ENCODE results near the gene SLC7A1.

SLC7A1 gene

GRCh38 chr13:29482504-29482903, 113.0 kb downstream of the SLC7A1 start:
- H3K27me3 ChIP-seq: no peaks in the 10 kb centered on the region
- H3K9me3 ChIP-seq: no peaks in the 10 kb centered on the region
- DNase-seq: no peak
- TF ChIP-seq, protein P1, sequence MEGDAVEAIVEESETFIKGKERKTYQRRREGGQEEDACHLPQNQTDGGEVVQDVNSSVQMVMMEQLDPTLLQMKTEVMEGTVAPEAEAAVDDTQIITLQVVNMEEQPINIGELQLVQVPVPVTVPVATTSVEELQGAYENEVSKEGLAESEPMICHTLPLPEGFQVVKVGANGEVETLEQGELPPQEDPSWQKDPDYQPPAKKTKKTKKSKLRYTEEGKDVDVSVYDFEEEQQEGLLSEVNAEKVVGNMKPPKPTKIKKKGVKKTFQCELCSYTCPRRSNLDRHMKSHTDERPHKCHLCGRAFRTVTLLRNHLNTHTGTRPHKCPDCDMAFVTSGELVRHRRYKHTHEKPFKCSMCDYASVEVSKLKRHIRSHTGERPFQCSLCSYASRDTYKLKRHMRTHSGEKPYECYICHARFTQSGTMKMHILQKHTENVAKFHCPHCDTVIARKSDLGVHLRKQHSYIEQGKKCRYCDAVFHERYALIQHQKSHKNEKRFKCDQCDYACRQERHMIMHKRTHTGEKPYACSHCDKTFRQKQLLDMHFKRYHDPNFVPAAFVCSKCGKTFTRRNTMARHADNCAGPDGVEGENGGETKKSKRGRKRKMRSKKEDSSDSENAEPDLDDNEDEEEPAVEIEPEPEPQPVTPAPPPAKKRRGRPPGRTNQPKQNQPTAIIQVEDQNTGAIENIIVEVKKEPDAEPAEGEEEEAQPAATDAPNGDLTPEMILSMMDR (IDR thresholded peaks at IDR 0.05; ENCODE audit: low read depth, low read length): no peak
- no peak overlapping the region for H3K4me3 ChIP-seq (ENCODE audit: low read depth, low read length)
- no peaks in the 10 kb centered on the region for H3K36me3 ChIP-seq
- H3K4me1 ChIP-seq: peaks cover 27% of the 10 kb centered on the region

DNA sequence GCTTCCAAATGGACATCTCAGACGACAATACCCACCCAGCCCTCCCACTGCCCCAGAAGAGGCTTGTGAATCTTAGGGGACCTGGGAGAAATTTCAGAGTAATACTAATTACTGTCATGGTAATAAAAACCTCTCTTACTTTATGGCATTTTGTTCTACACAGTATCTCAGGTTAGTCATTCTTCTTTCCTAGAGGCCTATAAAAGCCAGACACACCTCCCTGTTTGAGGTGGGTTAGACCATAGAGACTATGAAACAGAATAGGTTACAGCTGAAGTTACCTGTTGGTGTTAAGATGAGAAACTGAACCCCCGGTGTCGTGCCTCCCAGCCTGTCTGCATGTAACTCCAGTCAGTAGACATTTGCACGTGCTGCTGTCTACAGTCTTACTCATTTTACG, 113.9 kb downstream of the SLC7A1 start:
- TF ChIP-seq, protein P1 (IDR thresholded peaks at IDR 0.05; ENCODE audit: low read depth, low read length): no peak
- no peak for DNase-seq
- H3K9me3 ChIP-seq: no peaks in the 10 kb centered on the region
- H3K27me3 ChIP-seq: no peaks in the 10 kb centered on the region
- H3K4me1 ChIP-seq: peaks cover 27% of the 10 kb centered on the region
- no peak overlapping the region for H3K4me3 ChIP-seq (ENCODE audit: low read depth, low read length)
- H3K36me3 ChIP-seq: no peaks in the 10 kb centered on the region

DNA sequence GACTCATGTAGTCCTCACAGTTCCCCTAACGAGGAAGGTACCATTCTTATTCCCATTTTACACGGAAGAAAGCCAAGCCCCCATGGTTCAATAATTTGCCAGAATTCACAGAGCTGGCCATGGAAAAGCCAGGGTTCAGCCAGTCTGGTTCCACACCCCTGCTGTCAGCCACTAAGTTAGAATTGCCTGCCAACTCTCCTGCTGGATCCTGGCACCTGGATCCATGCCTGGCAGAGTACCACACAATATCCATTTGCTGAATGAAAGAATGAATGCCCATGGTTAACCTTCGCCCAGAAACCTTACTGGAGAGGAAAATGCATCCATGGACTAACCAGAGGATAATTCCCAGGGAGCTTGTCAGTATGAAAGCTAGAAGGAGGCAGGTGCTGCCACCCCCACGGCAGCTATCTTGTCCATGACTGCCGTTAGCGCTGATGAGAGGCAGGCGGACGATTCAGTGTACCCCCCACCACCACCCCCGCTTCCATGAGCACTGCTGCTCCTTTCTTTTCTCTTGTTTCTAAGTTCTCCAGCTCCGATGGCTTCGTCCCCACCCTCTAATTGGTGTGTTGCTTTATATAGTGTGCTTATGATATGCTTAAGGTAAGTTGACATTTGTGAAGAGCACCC, 114.5 kb downstream of the SLC7A1 start:
- Histone ChIP-seq H3K9me3 (no peaks in the 10 kb centered on the region), H3K36me3 (no peaks in the 10 kb centered on the region), H3K27me3 (no peaks in the 10 kb centered on the region), H3K4me1 (peaks cover 27% of the 10 kb centered on the region), H3K4me3 (ENCODE audit: low read depth, low read length) (no peak overlapping the region)
- TF ChIP-seq, protein P1 (IDR thresholded peaks at IDR 0.05; ENCODE audit: low read depth, low read length): no peak
- DNase-seq: no peak

DNA sequence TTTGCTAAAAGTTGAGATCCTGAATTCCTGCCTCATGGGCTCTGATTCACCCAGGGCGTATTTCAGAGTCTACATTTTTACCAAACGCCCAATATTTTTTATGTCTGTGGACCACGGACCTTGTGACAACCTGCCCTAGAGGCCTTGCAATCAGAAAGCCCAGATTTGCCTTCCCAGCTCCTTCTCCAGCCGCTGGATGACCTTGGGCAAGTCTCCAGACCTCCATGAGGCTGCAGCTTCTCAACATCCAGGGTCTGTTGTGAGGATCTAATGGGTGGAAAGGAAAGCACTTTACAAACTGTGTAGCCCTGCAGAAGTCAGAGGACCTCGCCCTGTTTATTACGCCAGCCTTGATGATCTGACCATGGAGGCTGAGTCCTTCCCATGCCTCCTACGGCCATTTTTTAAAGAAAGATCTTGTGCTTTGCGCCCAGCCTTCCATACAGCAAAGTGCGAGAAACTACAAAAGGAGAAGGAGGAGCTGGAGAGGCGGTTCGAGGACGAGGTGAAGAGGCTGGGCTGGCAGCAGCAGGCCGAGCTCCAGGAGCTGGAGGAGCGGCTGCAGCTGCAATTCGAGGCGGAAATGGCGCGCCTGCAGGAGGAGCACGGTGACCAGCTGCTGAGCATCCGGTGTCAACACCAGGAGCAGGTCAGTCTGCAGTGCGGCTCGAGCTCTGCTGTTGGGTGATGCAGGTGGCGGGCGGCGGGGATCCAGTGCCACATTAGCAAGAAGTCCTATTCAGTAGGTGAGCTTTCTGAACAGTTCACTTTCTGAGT, 115.6 kb downstream of the SLC7A1 start:
- no peaks in the 10 kb centered on the region for H3K36me3 ChIP-seq
- no peaks in the 10 kb centered on the region for H3K27me3 ChIP-seq
- H3K9me3 ChIP-seq: no peaks in the 10 kb centered on the region
- peaks cover 22% of the 10 kb centered on the region for H3K4me1 ChIP-seq
- H3K4me3 ChIP-seq (ENCODE audit: low read depth, low read length): no peak overlapping the region
- no peak for DNase-seq
- TF ChIP-seq, protein P1 (IDR thresholded peaks at IDR 0.05; ENCODE audit: low read depth, low read length): no peak

GRCh38 chr13:29476046-29476445, 119.4 kb downstream of the SLC7A1 start:
- no peak overlapping the region for H3K4me3 ChIP-seq (ENCODE audit: low read depth, low read length)
- H3K27me3 ChIP-seq: no peaks in the 10 kb centered on the region
- TF ChIP-seq, protein P1 (IDR thresholded peaks at IDR 0.05; ENCODE audit: low read depth, low read length): no peak
- H3K4me1 ChIP-seq: no peaks in the 10 kb centered on the region
- no peak for DNase-seq
- H3K9me3 ChIP-seq: no peaks in the 10 kb centered on the region
- no peaks in the 10 kb centered on the region for H3K36me3 ChIP-seq

GRCh38 chr13:29474991-29475390, 120.5 kb downstream of the SLC7A1 start:
- no peaks in the 10 kb centered on the region for H3K9me3 ChIP-seq
- H3K4me1 ChIP-seq: no peaks in the 10 kb centered on the region
- no peak for DNase-seq
- H3K36me3 ChIP-seq: no peaks in the 10 kb centered on the region
- H3K4me3 ChIP-seq (ENCODE audit: low read depth, low read length): no peak overlapping the region
- H3K27me3 ChIP-seq: no peaks in the 10 kb centered on the region
- TF ChIP-seq, protein P1 (IDR thresholded peaks at IDR 0.05; ENCODE audit: low read depth, low read length): no peak
